Astrocyte of the cerebellum (primary cell): Measurements from ENCODE around the gene SNRK.

Experiments used
- DNase-seq: peaks from one replicate; pipeline ENCODE4 v3.0.0-alpha.2; 2011; ENCODE audit warnings: low read depth
- H3K4me3 ChIP-seq: 2 replicates; pipeline ENCODE4 v1.5.1; 2011; ENCODE audit warnings: mild to moderate bottlenecking, low read depth, low read length, moderate library complexity
- in situ Hi-C: cut with HindIII; loops from 2 replicates; pipeline ENCODE4 v1.10.0; 2017; ENCODE audit warnings: low sequenced_read_pairs
- TF ChIP-seq, protein P1 (sequence below): IDR thresholded peaks from 2 replicates; pipeline ENCODE4 v1.5.1; 2012; ENCODE audit warnings: low read length, low read depth, moderate library complexity, mild to moderate bottlenecking; ENCODE audit errors: missing control alignments

Gene SNRK, protein sequence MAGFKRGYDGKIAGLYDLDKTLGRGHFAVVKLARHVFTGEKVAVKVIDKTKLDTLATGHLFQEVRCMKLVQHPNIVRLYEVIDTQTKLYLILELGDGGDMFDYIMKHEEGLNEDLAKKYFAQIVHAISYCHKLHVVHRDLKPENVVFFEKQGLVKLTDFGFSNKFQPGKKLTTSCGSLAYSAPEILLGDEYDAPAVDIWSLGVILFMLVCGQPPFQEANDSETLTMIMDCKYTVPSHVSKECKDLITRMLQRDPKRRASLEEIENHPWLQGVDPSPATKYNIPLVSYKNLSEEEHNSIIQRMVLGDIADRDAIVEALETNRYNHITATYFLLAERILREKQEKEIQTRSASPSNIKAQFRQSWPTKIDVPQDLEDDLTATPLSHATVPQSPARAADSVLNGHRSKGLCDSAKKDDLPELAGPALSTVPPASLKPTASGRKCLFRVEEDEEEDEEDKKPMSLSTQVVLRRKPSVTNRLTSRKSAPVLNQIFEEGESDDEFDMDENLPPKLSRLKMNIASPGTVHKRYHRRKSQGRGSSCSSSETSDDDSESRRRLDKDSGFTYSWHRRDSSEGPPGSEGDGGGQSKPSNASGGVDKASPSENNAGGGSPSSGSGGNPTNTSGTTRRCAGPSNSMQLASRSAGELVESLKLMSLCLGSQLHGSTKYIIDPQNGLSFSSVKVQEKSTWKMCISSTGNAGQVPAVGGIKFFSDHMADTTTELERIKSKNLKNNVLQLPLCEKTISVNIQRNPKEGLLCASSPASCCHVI

DNA sequence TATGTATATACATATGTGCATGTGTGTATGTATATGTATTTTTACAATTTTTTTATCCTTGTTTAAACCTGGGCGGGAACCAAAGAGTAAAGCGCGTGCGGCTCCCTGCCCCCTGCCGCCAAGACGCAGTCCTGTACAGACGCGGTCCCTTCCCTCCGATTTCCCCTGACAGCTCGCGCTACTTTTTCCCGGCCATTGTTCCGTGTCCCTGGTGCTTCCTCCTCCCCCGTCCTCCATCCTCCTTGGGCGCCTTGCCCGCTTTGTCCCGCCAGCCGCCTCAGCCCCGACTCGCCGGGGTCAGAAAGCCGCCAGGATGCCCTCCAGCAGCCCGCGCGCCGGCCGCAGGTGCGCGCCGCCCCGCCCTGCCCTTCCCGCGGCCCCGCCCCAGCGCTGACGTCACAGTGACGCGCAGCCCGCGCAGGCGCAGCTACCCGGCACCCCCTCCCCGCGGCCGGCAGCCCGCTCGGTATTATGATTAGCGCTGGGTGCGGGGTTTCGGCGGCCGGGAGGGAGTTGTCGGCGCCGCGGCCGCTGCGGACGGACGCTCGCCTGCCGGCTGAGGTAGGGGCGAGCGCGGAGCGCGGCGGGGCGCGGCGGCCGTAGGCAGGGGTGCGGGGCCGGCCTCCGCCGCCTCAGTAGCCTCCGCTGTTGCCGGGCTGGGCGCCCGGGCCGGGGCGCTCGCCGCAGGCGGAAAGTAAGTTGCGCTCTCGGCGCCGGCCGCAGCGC, at the start of gene SNRK:
Gene SNRK (plus strand): TSS at position 426 of the 726 bp plus-strand sequence. CDS start 16,664 bp downstream, outside the sequence.
- H3K4me3 ChIP-seq: peak within 1 kb of the TSS; percentile 60
- in situ Hi-C loops: no loop called here
- DNase-seq: peak; percentile 27
- TF ChIP-seq, protein P1, sequence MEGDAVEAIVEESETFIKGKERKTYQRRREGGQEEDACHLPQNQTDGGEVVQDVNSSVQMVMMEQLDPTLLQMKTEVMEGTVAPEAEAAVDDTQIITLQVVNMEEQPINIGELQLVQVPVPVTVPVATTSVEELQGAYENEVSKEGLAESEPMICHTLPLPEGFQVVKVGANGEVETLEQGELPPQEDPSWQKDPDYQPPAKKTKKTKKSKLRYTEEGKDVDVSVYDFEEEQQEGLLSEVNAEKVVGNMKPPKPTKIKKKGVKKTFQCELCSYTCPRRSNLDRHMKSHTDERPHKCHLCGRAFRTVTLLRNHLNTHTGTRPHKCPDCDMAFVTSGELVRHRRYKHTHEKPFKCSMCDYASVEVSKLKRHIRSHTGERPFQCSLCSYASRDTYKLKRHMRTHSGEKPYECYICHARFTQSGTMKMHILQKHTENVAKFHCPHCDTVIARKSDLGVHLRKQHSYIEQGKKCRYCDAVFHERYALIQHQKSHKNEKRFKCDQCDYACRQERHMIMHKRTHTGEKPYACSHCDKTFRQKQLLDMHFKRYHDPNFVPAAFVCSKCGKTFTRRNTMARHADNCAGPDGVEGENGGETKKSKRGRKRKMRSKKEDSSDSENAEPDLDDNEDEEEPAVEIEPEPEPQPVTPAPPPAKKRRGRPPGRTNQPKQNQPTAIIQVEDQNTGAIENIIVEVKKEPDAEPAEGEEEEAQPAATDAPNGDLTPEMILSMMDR: peak; percentile 36

DNA sequence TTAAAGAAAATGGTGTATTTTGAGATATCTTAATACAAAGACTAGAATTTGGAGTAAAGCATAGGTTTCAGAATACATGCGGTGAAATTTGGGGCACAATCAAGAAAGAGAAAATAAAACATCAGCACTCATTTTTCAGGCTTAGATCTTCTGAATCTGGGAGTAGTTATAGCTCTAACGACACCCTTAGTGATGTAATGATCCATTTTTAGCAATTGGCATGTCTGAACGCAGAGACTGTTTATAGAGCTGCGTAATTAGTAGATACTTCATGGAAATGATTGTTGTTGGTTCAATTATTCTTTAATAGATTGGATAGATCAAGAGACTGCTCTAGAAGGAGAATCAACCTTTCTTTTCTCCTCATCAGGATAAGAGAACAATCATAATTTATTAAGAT, 47.5 kb upstream of the SNRK start:
- no peak overlapping the region for H3K4me3 ChIP-seq
- TF ChIP-seq, protein P1: no peak
- in situ Hi-C loops: no loop called here
- no peak for DNase-seq

DNA sequence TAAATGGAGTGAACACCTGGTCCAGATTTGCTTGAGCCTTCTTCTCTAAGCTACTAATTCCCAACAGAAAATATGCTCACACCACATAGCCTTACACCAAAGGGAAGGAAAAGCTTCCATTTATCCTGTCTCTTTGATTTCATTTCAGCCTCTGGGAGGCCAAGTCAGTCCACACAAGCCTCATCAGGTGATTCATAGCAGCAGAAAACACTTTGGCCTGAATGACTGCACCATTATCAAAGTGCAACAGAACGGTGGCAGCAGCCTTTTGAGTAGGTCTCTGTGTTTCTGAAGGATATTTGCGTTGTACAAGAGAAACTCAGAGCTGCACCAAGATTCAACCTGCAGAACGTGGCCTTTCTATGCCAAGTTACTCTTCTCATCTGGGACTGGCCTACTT, 46.6 kb upstream of the SNRK start:
- no peak for DNase-seq
- in situ Hi-C loops: no loop called here
- TF ChIP-seq, protein P1: no peak
- H3K4me3 ChIP-seq: no peak overlapping the region

DNA sequence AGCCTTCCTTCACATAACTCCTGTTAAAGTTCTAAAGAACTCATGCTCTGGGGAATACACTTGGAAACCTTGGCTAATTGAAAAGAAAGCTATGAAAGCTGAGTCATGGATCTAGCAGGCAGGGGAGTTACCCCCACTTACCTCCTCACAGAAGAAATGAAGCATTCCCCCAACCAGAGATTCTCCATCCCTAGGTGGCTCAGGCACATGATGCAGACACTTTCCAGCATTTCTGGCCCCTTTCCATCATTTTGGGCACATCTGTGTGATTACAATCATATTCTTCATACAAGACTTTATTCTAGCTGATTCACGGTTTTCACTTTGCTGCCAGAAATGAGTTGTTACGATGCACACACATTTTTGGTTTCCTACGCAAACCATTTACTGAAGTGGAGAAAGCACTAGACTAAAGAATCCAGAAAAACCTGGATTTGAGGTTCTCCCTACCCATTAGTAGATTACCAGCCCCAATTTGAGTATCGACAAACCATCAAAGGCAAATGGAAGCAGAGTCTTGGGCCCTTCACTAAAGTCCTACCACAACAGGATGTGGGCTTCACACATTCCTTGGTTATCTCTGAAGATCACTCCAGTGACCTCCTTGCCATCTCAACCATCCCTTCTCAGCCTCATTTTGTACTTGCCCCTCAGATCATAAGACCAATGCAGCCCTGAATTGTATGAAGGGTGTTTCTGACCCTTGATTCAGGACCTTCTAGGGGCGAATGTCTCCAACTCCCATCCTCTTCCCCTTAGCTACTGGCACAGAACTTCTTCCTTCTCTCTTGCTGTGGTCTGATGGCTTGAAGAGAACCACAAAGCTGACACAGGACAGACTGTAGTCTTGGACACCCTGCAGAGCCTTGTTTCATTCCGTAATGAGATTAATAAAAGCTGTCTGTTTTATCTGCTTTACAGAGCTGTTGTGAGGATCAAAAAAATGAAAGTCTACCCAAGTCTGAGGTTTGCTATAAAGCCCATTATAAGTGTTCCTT, 42.5 kb upstream of the SNRK start:
- no peak for DNase-seq
- TF ChIP-seq, protein P1: no peak
- in situ Hi-C loops: no loop called here
- H3K4me3 ChIP-seq: no peak overlapping the region

DNA sequence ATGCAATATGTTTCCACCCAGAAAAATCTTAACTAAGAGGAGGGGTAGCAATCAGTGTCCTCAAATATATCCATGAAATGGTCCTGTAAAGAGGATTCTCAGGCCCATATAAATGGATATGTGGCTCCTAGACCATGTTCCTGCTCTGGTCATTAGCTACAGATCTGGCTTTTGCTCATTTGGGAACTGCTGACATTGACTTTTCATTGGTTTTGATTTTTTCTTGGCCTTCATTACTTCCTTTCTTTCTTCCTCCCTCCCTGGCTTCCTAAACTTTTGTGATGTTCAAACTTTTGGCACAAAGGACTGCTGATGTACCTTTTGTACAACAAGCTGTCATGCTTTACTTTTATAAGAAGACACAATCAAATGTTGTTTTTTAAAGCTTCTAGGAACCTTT, 41.6 kb upstream of the SNRK start:
- H3K4me3 ChIP-seq: no peak overlapping the region
- TF ChIP-seq, protein P1: no peak
- in situ Hi-C loops: no loop called here
- DNase-seq: no peak

DNA sequence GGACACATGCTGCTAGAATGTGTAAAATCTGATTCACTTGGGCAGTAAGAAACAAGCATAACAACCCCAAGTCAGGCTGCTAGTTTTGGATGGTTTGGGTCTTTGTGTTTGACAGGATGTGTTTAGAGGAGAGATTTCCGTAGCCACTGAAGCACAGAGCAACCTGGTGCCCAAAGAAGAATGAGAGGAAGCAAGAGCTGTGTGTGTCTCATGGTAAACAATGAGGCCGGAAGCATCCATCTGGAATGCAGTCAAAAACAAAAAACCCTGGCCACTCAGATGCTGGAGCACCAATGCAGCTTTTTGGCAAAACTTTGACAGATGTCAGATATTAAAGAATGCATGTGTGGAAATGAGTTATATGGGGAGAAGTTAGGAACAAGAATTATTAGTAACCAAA, 39.4 kb upstream of the SNRK start:
- no peak for DNase-seq
- no peak overlapping the region for H3K4me3 ChIP-seq
- TF ChIP-seq, protein P1: no peak
- in situ Hi-C loops: no loop called here
